ENCODE results near the gene AGBL3. TPM values are rescaled to one million over a fixed set of nuclear protein-coding genes. Genes with fewer than 3 reads are reported as not detected.
A peak's percentile ranks its signal among the peaks of the same experiment; 100 is the strongest.

AGBL3 gene
- total RNA-seq, 1 donor = 2.2 TPM

DNA sequence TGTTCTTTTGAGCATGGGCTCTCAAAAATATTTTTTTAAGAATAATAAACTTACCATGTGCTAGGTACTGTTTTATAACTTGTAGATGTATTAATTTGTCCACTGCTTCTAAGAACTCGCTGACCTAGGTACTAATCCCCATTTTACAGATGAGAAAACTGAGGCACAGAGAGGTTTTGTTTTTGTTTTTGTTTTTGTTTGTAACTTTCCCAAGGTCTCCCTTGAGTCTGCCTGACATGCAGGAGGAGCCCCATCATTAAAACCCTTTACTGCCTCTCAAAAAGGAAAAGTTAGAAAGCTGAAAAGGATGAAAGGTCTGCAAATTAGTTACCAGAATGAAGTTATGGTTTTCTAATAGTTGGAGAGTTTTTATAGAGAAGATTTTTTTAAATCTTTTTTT, 38.5 kb upstream of the AGBL3 start:
- Histone ChIP-seq H3K4me3 (ENCODE audit: insufficient read depth, low read length) (no peak overlapping the region), H3K4me2 (ENCODE audit: insufficient read depth, low read length) (no peak overlapping the region), H4K20me1 (ENCODE audit: insufficient read depth, low read length) (peaks cover 28% of the 10 kb centered on the region), H3K4me1 (ENCODE audit: insufficient read depth, low read length) (peaks cover 19% of the 10 kb centered on the region), H3K36me3 (ENCODE audit: insufficient read depth, low read length) (peaks cover 93% of the 10 kb centered on the region), H3K9me3 (ENCODE audit: low read depth, low read length) (no peaks in the 10 kb centered on the region), H3K27ac (ENCODE audit: low read depth, low read length) (no peak overlapping the region), H2AFZ (ENCODE audit: low read length) (no peak overlapping the region), H3K27me3 (ENCODE audit: insufficient read depth, low read length) (no peaks in the 10 kb centered on the region), H3K79me2 (ENCODE audit: insufficient read depth, low read length) (peaks cover 15% of the 10 kb centered on the region)
- TF ChIP-seq, protein P1, sequence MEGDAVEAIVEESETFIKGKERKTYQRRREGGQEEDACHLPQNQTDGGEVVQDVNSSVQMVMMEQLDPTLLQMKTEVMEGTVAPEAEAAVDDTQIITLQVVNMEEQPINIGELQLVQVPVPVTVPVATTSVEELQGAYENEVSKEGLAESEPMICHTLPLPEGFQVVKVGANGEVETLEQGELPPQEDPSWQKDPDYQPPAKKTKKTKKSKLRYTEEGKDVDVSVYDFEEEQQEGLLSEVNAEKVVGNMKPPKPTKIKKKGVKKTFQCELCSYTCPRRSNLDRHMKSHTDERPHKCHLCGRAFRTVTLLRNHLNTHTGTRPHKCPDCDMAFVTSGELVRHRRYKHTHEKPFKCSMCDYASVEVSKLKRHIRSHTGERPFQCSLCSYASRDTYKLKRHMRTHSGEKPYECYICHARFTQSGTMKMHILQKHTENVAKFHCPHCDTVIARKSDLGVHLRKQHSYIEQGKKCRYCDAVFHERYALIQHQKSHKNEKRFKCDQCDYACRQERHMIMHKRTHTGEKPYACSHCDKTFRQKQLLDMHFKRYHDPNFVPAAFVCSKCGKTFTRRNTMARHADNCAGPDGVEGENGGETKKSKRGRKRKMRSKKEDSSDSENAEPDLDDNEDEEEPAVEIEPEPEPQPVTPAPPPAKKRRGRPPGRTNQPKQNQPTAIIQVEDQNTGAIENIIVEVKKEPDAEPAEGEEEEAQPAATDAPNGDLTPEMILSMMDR (IDR thresholded peaks at IDR 0.05; ENCODE audit: extremely low read depth, low read depth, low read length) = no peak
- no peak for DNase-seq (ENCODE audit: insufficient read length, low spot score, missing footprints)

DNA sequence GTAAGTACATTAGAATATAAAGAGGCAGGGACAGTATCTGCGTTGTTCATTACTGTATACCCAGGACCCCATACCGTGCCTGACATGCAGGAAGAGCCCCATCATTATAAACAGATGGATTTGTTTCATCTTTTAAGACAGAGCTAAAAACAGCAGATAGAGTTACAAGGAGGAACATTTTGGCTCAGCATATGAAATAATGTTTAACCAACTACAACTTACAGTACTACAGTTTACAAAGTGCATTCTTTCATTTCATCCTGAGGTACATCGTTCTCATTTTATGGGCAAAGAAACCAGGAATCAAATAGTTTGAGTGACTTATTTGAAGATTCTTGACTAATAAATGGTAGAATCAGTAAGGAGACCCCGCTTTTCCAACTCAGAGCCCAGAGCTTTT, 38.1 kb upstream of the AGBL3 start:
- peaks cover 15% of the 10 kb centered on the region for H3K79me2 ChIP-seq (ENCODE audit: insufficient read depth, low read length)
- H3K27me3 ChIP-seq (ENCODE audit: insufficient read depth, low read length) = no peaks in the 10 kb centered on the region
- no peak overlapping the region for H3K4me2 ChIP-seq (ENCODE audit: insufficient read depth, low read length)
- H3K36me3 ChIP-seq (ENCODE audit: insufficient read depth, low read length) = peaks cover 95% of the 10 kb centered on the region
- H3K4me1 ChIP-seq (ENCODE audit: insufficient read depth, low read length) = peaks cover 19% of the 10 kb centered on the region
- DNase-seq (ENCODE audit: insufficient read length, low spot score, missing footprints) = no peak
- no peak overlapping the region for H2AFZ ChIP-seq (ENCODE audit: low read length)
- peak overlapping the region; percentile 27 for H3K27ac ChIP-seq (ENCODE audit: low read depth, low read length)
- no peak overlapping the region for H3K4me3 ChIP-seq (ENCODE audit: insufficient read depth, low read length)
- H3K9me3 ChIP-seq (ENCODE audit: low read depth, low read length) = no peaks in the 10 kb centered on the region
- TF ChIP-seq, protein P1 (IDR thresholded peaks at IDR 0.05; ENCODE audit: extremely low read depth, low read depth, low read length) = no peak
- H4K20me1 ChIP-seq (ENCODE audit: insufficient read depth, low read length) = peaks cover 28% of the 10 kb centered on the region

DNA sequence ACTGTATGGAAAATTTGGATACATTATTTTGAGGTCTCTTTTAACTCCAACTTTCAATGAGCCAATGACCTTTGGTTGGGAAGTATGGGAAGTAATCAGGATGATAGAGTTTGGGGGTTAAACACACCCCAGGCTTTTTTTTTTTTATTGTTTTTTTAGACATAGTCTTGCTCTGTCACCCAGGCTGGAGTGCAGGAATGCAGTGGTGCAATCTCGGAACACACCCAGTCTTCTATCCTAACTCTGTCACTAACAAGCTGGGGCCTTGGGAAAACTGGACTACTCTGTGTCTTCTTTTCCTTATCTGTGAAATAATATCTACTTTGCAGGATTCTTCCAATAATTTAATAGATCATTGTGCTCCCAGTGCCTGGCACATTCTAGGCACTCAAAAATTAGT, 37.6 kb upstream of the AGBL3 start:
- Histone ChIP-seq H3K27ac (ENCODE audit: low read depth, low read length) (peak overlapping the region; percentile 52), H4K20me1 (ENCODE audit: insufficient read depth, low read length) (peaks cover 28% of the 10 kb centered on the region), H3K27me3 (ENCODE audit: insufficient read depth, low read length) (no peaks in the 10 kb centered on the region), H3K9me3 (ENCODE audit: low read depth, low read length) (no peaks in the 10 kb centered on the region), H3K4me1 (ENCODE audit: insufficient read depth, low read length) (peaks cover 19% of the 10 kb centered on the region), H3K4me3 (ENCODE audit: insufficient read depth, low read length) (no peak overlapping the region), H3K4me2 (ENCODE audit: insufficient read depth, low read length) (no peak overlapping the region), H3K79me2 (ENCODE audit: insufficient read depth, low read length) (peaks cover 15% of the 10 kb centered on the region), H3K36me3 (ENCODE audit: insufficient read depth, low read length) (peaks cover 95% of the 10 kb centered on the region), H2AFZ (ENCODE audit: low read length) (no peak overlapping the region)
- TF ChIP-seq, protein P1 (IDR thresholded peaks at IDR 0.05; ENCODE audit: extremely low read depth, low read depth, low read length) = no peak
- DNase-seq (ENCODE audit: insufficient read length, low spot score, missing footprints) = peak; percentile 54

DNA sequence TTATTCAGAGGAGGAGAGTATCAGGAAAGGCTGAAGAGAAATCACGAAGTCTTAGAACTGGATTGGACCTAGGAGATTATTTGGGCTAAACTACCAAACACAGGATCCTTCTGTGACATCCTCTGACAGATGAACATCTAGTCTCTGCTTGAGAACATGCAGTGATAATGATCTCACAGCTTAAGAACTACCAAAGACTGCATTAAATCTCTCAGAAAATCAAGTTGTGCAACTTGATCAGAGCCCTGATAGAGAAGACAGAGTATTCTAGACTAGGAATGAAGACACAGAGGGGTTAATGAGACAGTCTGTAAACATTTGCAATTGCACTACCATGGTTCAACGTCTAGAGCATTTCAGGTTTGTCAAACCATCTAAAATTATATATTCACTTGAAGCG, 37.1 kb upstream of the AGBL3 start:
- TF ChIP-seq, protein P1 (IDR thresholded peaks at IDR 0.05; ENCODE audit: extremely low read depth, low read depth, low read length) = no peak
- Histone ChIP-seq H3K27ac (ENCODE audit: low read depth, low read length) (peak overlapping the region; percentile 52), H3K36me3 (ENCODE audit: insufficient read depth, low read length) (peaks cover 95% of the 10 kb centered on the region), H2AFZ (ENCODE audit: low read length) (no peak overlapping the region), H4K20me1 (ENCODE audit: insufficient read depth, low read length) (peaks cover 28% of the 10 kb centered on the region), H3K79me2 (ENCODE audit: insufficient read depth, low read length) (peaks cover 15% of the 10 kb centered on the region), H3K4me2 (ENCODE audit: insufficient read depth, low read length) (no peak overlapping the region), H3K9me3 (ENCODE audit: low read depth, low read length) (no peaks in the 10 kb centered on the region), H3K4me3 (ENCODE audit: insufficient read depth, low read length) (no peak overlapping the region), H3K4me1 (ENCODE audit: insufficient read depth, low read length) (peaks cover 19% of the 10 kb centered on the region), H3K27me3 (ENCODE audit: insufficient read depth, low read length) (no peaks in the 10 kb centered on the region)
- no peak for DNase-seq (ENCODE audit: insufficient read length, low spot score, missing footprints)

All from osteoblast (primary cell).